ACC112 (cell line): Measurements from ENCODE around the gene LRP1B.

Source experiments
- H2AFZ ChIP-seq: fragments of 200-600 bp; sonication (generic); one replicate; pipeline ENCODE4 v1.6.0; 2017; ENCODE audit warnings: antibody characterized with exemption, low read length; ENCODE audit not compliant: unreplicated experiment
- H3K27ac ChIP-seq: fragments of 200-600 bp; sonication (generic); 2 replicates; pipeline ENCODE4 v1.5.1; 2014; ENCODE audit warnings: low read depth, mild to moderate bottlenecking, antibody characterized with exemption, low read length, moderate library complexity
- H3K27me3 ChIP-seq: fragments of 200-600 bp; sonication (generic); 2 replicates; pipeline ENCODE4 v1.6.1; 2014; ENCODE audit warnings: mild to moderate bottlenecking, antibody characterized with exemption, low read length, moderate library complexity, mixed read lengths; ENCODE audit not compliant: insufficient read depth
- H3K36me3 ChIP-seq: fragments of 200-600 bp; sonication (generic); 2 replicates; pipeline ENCODE4 v1.6.1; 2016; ENCODE audit warnings: mild to moderate bottlenecking, antibody characterized with exemption, low read length, moderate library complexity, mixed read lengths; ENCODE audit not compliant: insufficient read depth
- H3K4me1 ChIP-seq: fragments of 200-600 bp; sonication (generic); one replicate; pipeline ENCODE4 v1.6.1; 2016; ENCODE audit warnings: low read length, mixed read lengths; ENCODE audit not compliant: insufficient read depth, unreplicated experiment, control insufficient read depth
- H3K4me3 ChIP-seq: fragments of 200-600 bp; sonication (generic); 2 replicates; pipeline ENCODE4 v1.5.1; 2014; ENCODE audit warnings: mild to moderate bottlenecking, low read depth, low read length
- H3K79me2 ChIP-seq: fragments of 200-600 bp; sonication (generic); one replicate; pipeline ENCODE4 v1.6.0; 2016; ENCODE audit warnings: low read length; ENCODE audit not compliant: control insufficient read depth, unreplicated experiment, insufficient read depth

Gene LRP1B

GRCh38 chr2:140489193-140489592 lies 1641.6 kb downstream of the LRP1B start:
- H3K36me3 ChIP-seq, result no peaks in the 10 kb centered on the region
- H3K4me3 ChIP-seq, result no peak overlapping the region
- no peaks in the 10 kb centered on the region for H3K4me1 ChIP-seq
- no peak overlapping the region for H2AFZ ChIP-seq
- H3K27ac ChIP-seq, result no peak overlapping the region
- no peaks in the 10 kb centered on the region for H3K79me2 ChIP-seq
- no peaks in the 10 kb centered on the region for H3K27me3 ChIP-seq

GRCh38 chr2:140481136-140481535 lies 1649.7 kb downstream of the LRP1B start:
- no peak overlapping the region for H3K4me3 ChIP-seq
- H3K79me2 ChIP-seq, result no peaks in the 10 kb centered on the region
- H3K27me3 ChIP-seq, result no peaks in the 10 kb centered on the region
- no peaks in the 10 kb centered on the region for H3K36me3 ChIP-seq
- H2AFZ ChIP-seq, result peak overlapping the region; percentile 12
- no peaks in the 10 kb centered on the region for H3K4me1 ChIP-seq
- H3K27ac ChIP-seq, result no peak overlapping the region

- Histone ChIP-seq H3K27ac (no peak overlapping the region), H3K4me1 (no peaks in the 10 kb centered on the region), H3K79me2 (no peaks in the 10 kb centered on the region)
Measured at GRCh38 chr2:140473851-140474250, 1657.0 kb downstream of the LRP1B start.

GRCh38 chr2:140472676-140473075 lies 1658.1 kb downstream of the LRP1B start:
- Histone ChIP-seq H3K4me1 (no peaks in the 10 kb centered on the region), H2AFZ (peak overlapping the region; percentile 85), H3K27ac (peak overlapping the region; percentile 50; the same call in 1 of the 2 replicates), H3K27me3 (no peaks in the 10 kb centered on the region), H3K79me2 (no peaks in the 10 kb centered on the region), H3K4me3 (no peak overlapping the region), H3K36me3 (no peaks in the 10 kb centered on the region)

More at GRCh38 chr2:140473851-140474250, 1657.0 kb downstream of the LRP1B start:
- H3K27me3 ChIP-seq, result no peaks in the 10 kb centered on the region
- no peak overlapping the region for H3K4me3 ChIP-seq
- H2AFZ ChIP-seq, result no peak overlapping the region
- no peaks in the 10 kb centered on the region for H3K36me3 ChIP-seq

GRCh38 chr2:140465301-140465700 lies 1665.5 kb downstream of the LRP1B start:
- Histone ChIP-seq H3K27ac (no peak overlapping the region), H3K79me2 (no peaks in the 10 kb centered on the region), H3K36me3 (no peaks in the 10 kb centered on the region), H2AFZ (no peak overlapping the region), H3K4me1 (no peaks in the 10 kb centered on the region), H3K27me3 (no peaks in the 10 kb centered on the region), H3K4me3 (no peak overlapping the region)

GRCh38 chr2:140462990-140463389 lies 1667.8 kb downstream of the LRP1B start:
- Histone ChIP-seq H3K4me3 (no peak overlapping the region), H3K27me3 (no peaks in the 10 kb centered on the region), H2AFZ (no peak overlapping the region), H3K4me1 (no peaks in the 10 kb centered on the region), H3K36me3 (no peaks in the 10 kb centered on the region), H3K79me2 (no peaks in the 10 kb centered on the region), H3K27ac (no peak overlapping the region)

- peaks cover 3% of the 10 kb centered on the region for H3K4me1 ChIP-seq
- no peak overlapping the region for H2AFZ ChIP-seq
- H3K4me3 ChIP-seq, result no peak overlapping the region
- no peaks in the 10 kb centered on the region for H3K27me3 ChIP-seq
- H3K27ac ChIP-seq, result no peak overlapping the region
- H3K36me3 ChIP-seq, result no peaks in the 10 kb centered on the region
- no peaks in the 10 kb centered on the region for H3K79me2 ChIP-seq
Measured at GRCh38 chr2:140457483-140457882, 1673.3 kb downstream of the LRP1B start.

GRCh38 chr2:140455315-140455714 lies 1675.5 kb downstream of the LRP1B start:
- Histone ChIP-seq H3K79me2 (no peaks in the 10 kb centered on the region), H3K27ac (no peak overlapping the region), H3K4me1 (peaks cover 3% of the 10 kb centered on the region), H2AFZ (no peak overlapping the region), H3K4me3 (no peak overlapping the region), H3K36me3 (no peaks in the 10 kb centered on the region), H3K27me3 (no peaks in the 10 kb centered on the region)

GRCh38 chr2:140454717-140455116 lies 1676.1 kb downstream of the LRP1B start:
- Histone ChIP-seq H3K79me2 (no peaks in the 10 kb centered on the region), H3K4me1 (peaks cover 3% of the 10 kb centered on the region), H2AFZ (no peak overlapping the region), H3K27ac (no peak overlapping the region), H3K36me3 (no peaks in the 10 kb centered on the region), H3K27me3 (no peaks in the 10 kb centered on the region), H3K4me3 (no peak overlapping the region)

- Histone ChIP-seq H3K79me2 (no peaks in the 10 kb centered on the region), H3K4me3 (no peak overlapping the region), H3K4me1 (no peaks in the 10 kb centered on the region), H3K27ac (no peak overlapping the region), H3K36me3 (no peaks in the 10 kb centered on the region), H2AFZ (no peak overlapping the region), H3K27me3 (no peaks in the 10 kb centered on the region)
Measured at GRCh38 chr2:140451324-140451723, 1679.5 kb downstream of the LRP1B start.

- no peaks in the 10 kb centered on the region for H3K36me3 ChIP-seq
- H3K4me3 ChIP-seq, result no peak overlapping the region
- no peak overlapping the region for H3K27ac ChIP-seq
- no peaks in the 10 kb centered on the region for H3K27me3 ChIP-seq
- H2AFZ ChIP-seq, result no peak overlapping the region
- H3K79me2 ChIP-seq, result no peaks in the 10 kb centered on the region
- no peaks in the 10 kb centered on the region for H3K4me1 ChIP-seq
Measured at GRCh38 chr2:140442319-140442718, 1688.5 kb downstream of the LRP1B start.
